Measurements from ENCODE around the gene TCL1B. TPM values are rescaled to one million over a fixed set of nuclear protein-coding genes. Genes with fewer than 3 reads are reported as not detected.

The TCL1B gene
- total and polyA plus RNA-seq, 2 of the 13 experiments (the other 11 are each of a cell fraction or from before 2014, with no cell fraction given), result not detected

- DNase-seq (ENCODE audit: low spot score) (no peak), ATAC-seq (no peak; the same call in 2 of the 3 replicates), FAIRE-seq (no peak)
- ChIA-PET CTCF (ENCODE audit: low intra/inter-chr PET ratio, low total read pairs) (no interaction called here), POLR2A (no interaction called here)
- H3K27me3 ChIP-seq (ENCODE audit: control insufficient read depth in 1 of 2, insufficient read depth in 2 of 2, low read length in 2 of 2), result peaks cover 5 to 38% of the 10 kb centered on the region in 2 experiments
- intact Hi-C loops (cut with micrococcal nuclease; ENCODE audit: unreplicated experiment) (no loop called here), in situ Hi-C loops (cut with HindIII; ENCODE audit: extremely low pct_ligation_motif_present, low pct_unique_long_range_greater_than_20kb) (no loop called here)
- H3K36me3 ChIP-seq (replicated peaks in 1 of 2; ENCODE audit: control insufficient read depth in 1 of 2, insufficient read depth in 2 of 2, low read length in 2 of 2), result no peaks in the 10 kb centered on the region
- H4K20me1 ChIP-seq (ENCODE audit: insufficient read depth, low read length), result no peaks in the 10 kb centered on the region
- no peaks in the 10 kb centered on the region for H3K9me3 ChIP-seq (ENCODE audit: low read length)
- TF ChIP-seq AGO1 (IDR thresholded peaks at IDR 0.05; ENCODE audit: low read depth, low read length, poor library complexity, severe bottlenecking) (no peak), POGK (CRISPR knock-in tag; conservative IDR thresholded peaks at IDR 0.05) (no peak), IRF2 (CRISPR knock-in tag; IDR thresholded peaks at IDR 0.05) (no peak), CREBL2 (CRISPR knock-in tag; IDR thresholded peaks at IDR 0.05; ENCODE audit: borderline replicate concordance) (no peak), PRPF4 (IDR thresholded peaks at IDR 0.05; ENCODE audit: low read depth, low read length, poor library complexity, severe bottlenecking) (no peak), ZNF33A (CRISPR knock-in tag; IDR thresholded peaks at IDR 0.05; ENCODE audit: borderline replicate concordance) (no peak), ZNF841 (CRISPR knock-in tag; IDR thresholded peaks at IDR 0.05; ENCODE audit: borderline replicate concordance) (no peak)
- no peak overlapping the region for H2AFZ ChIP-seq (ENCODE audit: low read length)
- H3K4me3 ChIP-seq (replicated peaks in 1 of 3; ENCODE audit: insufficient read depth in 1 of 3, low read depth in 2 of 3, low read length in 3 of 3), result no peak overlapping the region
- BruUV-seq (replicated peaks), result no TSS peak
- H3K27ac ChIP-seq (ENCODE audit: extremely low read length, insufficient read depth, low read length), result no peak overlapping the region
- H3K79me2 ChIP-seq (ENCODE audit: insufficient read depth, low read length), result no peaks in the 10 kb centered on the region
- WGBS (ENCODE audit: low lambda C conversion rate), result 16% methylated on average over 4 of the region's 4 CpGs
- no peak overlapping the region for H3K9ac ChIP-seq (ENCODE audit: insufficient read depth, low read depth, low read length)
- H3K4me2 ChIP-seq (ENCODE audit: low read depth, low read length), result no peak overlapping the region
- no peaks in the 10 kb centered on the region for H3K4me1 ChIP-seq (ENCODE audit: insufficient read depth, low read length)
Measured at GRCh38 chr14:95692109-95692508, 5.9 kb downstream of the TCL1B start.
